H1 (cell line): Measurements from ENCODE around the gene KLHL29.

Experiments
- BACH1 ChIP-seq: IDR thresholded peaks from 2 replicates; pipeline ENCODE4 v1.6.1; 2012; ENCODE audit warnings: low read length, improper control_type of control experiment
- BCL11A ChIP-seq, 2 experiments: IDR thresholded peaks; one replicate each; pipeline ENCODE4 v1.6.1; 2011; ENCODE audit warnings: low read depth in 2 of 2, low read length in 2 of 2, mild to moderate bottlenecking in 2 of 2
- CEBPB ChIP-seq: IDR thresholded peaks from 2 replicates; pipeline ENCODE4 v1.6.1; 2012; ENCODE audit warnings: low read depth, low read length
- CHD2 ChIP-seq: IDR thresholded peaks from 2 replicates; pipeline ENCODE4 v1.6.1; 2012; ENCODE audit warnings: low read length, improper control_type of control experiment
- CREB1 ChIP-seq: IDR thresholded peaks from 2 replicates; pipeline ENCODE4 v1.6.1; 2012; ENCODE audit warnings: inconsistent platforms
- CTCF ChIP-seq, 3 experiments: IDR thresholded peaks; 1 replicate in 2 of 3; 2 replicates in 1 of 3; pipeline versions ENCODE4 v1.5.1 to v1.6.1; 2011; ENCODE audit warnings: low read length in 3 of 3, mild to moderate bottlenecking in 3 of 3, inconsistent platforms in 2 of 3, low read depth in 1 of 3, moderate library complexity in 1 of 3; ENCODE audit not compliant: insufficient read depth in 1 of 3; ENCODE audit errors: control extremely low read depth in 1 of 3
- FOSL1 ChIP-seq: IDR thresholded peaks from 2 replicates; pipeline ENCODE4 v1.6.1; 2011; ENCODE audit warnings: mild to moderate bottlenecking, low read depth, low read length, moderate library complexity; ENCODE audit not compliant: insufficient read depth
- POLR2A ChIP-seq, 2 experiments: IDR thresholded peaks; 1 replicate in 1 of 2; 2 replicates in 1 of 2; pipeline ENCODE4 v1.6.1; 2011; ENCODE audit warnings: low read depth in 2 of 2, low read length in 2 of 2, mild to moderate bottlenecking in 2 of 2; ENCODE audit errors: control extremely low read depth in 1 of 2
- POLR2AphosphoS5 ChIP-seq: IDR thresholded peaks from 2 replicates; pipeline ENCODE4 v1.6.1; 2011; ENCODE audit warnings: low read depth, low read length
- RAD21 ChIP-seq, 2 experiments: IDR thresholded peaks in 1 of 2; conservative IDR thresholded peaks in 1 of 2; 2 replicates each; pipeline ENCODE4 v1.6.1; 2011; ENCODE audit warnings: low read depth in 2 of 2, low read length in 2 of 2, improper control_type of control experiment in 1 of 2, inconsistent platforms in 1 of 2, mild to moderate bottlenecking in 1 of 2, moderate library complexity in 1 of 2
- RFX5 ChIP-seq: IDR thresholded peaks from 2 replicates; pipeline ENCODE4 v1.6.1; 2011; ENCODE audit warnings: low read depth, low read length, improper control_type of control experiment, borderline replicate concordance
- SP1 ChIP-seq: IDR thresholded peaks from 2 replicates; pipeline ENCODE4 v1.6.1; 2011; ENCODE audit warnings: low read depth, low read length
- TBP ChIP-seq: IDR thresholded peaks from 2 replicates; pipeline ENCODE4 v1.6.1; 2011; ENCODE audit warnings: low read depth, low read length, improper control_type of control experiment
- YY1 ChIP-seq: IDR thresholded peaks from 2 replicates; pipeline ENCODE4 v1.6.1; 2011; ENCODE audit warnings: low read depth, mild to moderate bottlenecking, low read length

GRCh38 chr2:23430263-23430662 lies 45.3 kb downstream of the KLHL29 start:
- TF ChIP-seq RAD21 (IDR thresholded peaks at IDR 0.05 in 1 of 2, conservative IDR thresholded peaks at IDR 0.05 in 1 of 2; ENCODE audit: low read depth in 2 of 2, low read length in 2 of 2) (no peak), CHD2 (no peak), POLR2AphosphoS5 (no peak), CTCF (IDR thresholded peaks at IDR 0.05; ENCODE audit: control extremely low read depth in 1 of 3, insufficient read depth in 1 of 3, low read depth in 1 of 3, low read length in 3 of 3) (no peak), POLR2A (IDR thresholded peaks at IDR 0.05; ENCODE audit: control extremely low read depth in 1 of 2, low read depth in 2 of 2, low read length in 2 of 2) (no peak), TBP (no peak), RFX5 (no peak), SP1 (no peak), BCL11A (IDR thresholded peaks at IDR 0.05; ENCODE audit: low read depth in 2 of 2, low read length in 2 of 2) (no peak), BACH1 (no peak), CREB1 (no peak), YY1 (no peak), CEBPB (no peak), FOSL1 (no peak)
